ENCODE results near the gene DMD.

Gene DMD

DNA sequence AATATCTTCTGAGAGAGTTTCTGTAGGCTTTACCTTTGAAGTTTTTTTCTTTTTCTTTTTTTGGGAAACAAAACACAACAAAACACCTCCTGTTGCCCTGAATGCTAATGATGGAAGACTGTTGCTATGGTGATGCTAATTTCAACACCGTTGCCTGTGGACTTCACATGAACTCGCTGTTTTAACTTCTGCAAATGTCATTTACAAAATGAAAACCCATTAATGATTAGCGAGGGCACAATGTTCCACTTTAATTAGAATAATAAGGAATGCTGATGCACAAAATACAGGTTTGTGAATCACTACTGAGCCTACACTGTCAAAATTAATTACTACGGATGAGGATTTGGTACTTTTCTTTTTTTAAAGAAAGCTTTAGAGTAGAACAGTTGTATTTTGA is 1912.4 kb downstream of the DMD start:
- DNase-seq (ENCODE audit: low read depth, low spot score): no peak

DNA sequence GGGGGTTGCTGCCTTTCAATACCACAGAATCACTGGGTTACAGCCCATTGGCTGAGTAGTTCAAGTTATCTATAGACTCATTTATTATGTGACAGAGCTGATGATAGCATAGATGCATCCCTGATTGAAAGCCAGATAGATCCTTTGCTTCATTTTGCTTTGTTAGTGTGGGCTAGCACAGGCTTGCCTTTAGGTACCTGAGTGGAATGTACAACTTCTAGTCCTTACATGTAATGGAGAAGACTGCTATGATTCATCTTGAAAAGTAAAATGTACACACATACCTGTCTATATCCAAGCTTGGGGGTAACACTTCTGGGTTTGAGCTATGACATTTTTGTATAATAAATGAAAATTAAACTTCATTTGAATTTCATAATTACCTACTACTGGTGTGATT is 1913.5 kb downstream of the DMD start:
- DNase-seq (ENCODE audit: low read depth, low spot score): no peak

DNA sequence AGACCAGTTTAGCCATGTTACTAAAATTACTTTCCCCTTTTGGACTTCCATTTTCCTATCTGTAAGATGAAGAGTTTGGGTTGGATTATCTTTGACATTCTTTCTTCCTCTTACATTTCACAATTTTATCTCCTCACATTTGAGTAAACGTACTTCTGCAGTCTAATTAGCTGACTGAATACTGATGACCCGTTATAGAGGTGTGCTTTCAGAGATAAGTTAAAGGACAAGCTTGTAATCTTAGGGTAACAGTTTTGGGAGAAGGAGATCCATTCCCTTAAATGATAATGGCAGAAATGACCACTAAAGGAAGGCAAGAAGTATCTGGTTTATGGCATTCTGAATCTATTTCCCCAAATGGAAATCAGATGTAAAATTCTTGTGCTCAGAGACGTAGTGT is 1916.9 kb downstream of the DMD start:
- no peak for DNase-seq (ENCODE audit: low read depth, low spot score)

DNA sequence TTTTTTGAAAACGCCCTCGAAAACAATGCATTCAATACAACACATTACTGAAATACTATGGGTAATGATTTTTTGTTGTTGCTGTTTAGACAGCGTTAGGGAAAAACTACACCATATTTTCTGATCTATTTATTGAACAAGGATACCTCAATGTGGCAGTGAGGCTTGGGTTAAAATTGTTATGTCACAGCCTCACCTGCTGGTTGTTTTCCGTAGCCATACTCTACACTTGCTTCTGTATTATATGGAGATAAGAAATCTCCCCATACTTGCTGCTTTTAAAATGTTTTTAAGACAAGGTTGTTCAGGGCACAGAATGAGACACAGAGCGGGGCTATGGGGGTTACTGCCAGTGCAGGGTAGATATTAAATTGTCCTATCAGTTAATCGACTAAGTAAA is 1917.9 kb downstream of the DMD start:
- no peak for DNase-seq (ENCODE audit: low read depth, low spot score)

DNA sequence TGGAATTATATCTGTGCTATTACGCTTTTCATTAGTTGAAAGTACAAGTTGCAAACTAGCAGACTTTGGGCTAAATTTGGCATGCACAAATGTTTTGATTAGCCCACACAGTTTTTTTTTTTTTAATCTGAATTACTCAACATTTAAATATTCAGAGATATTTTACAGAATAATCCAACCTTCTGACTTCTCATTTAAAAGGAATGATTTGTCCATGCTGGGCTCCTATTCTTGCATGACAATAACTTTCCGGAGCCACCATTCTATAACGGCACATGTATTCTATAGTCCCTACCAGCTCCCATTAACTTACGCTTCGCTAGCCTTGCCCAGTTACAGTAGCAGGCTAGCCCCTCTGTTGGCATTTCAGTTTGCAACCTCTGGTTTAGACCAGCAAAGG is 1920.2 kb downstream of the DMD start:
- DNase-seq (ENCODE audit: low read depth, low spot score): no peak

DNA sequence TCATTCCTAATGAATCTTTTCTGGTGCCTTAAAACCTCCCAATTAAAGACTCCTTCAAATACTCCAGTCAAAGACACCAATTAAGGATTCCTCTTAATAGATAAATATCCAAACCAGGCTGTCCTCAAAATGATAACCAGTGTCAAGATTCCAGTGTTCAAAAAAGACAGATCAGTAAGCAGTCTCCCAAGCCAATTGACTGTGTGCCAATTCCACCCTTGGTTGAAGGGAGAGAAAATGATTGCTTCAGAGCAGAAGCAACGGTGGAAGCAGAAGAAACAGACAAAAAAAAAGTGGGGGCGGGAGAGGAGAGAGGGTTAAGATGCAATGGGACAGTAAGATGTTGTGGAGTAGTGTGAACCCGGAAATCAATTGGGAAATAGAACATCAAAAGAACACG is 1923.5 kb downstream of the DMD start:
- DNase-seq (ENCODE audit: low read depth, low spot score): no peak

DNA sequence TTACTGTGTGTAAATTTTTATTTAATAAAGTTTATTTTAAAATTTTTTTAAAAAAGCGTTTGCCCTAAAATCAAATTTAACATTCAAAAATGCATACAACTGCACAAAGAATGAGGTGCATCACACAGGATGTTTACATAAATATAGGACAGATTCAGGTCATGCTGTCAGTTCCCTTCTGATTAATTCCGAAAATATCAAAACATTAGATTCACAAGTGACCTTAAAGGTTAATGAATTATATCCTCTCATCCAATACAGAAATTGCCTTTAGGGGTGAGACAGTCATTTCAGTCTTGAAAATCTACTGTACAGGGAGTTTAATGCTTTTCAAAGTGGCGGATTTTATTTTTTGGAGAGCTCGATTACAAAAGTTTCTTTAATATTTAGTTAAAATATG is 1930.8 kb downstream of the DMD start:
- no peak for DNase-seq (ENCODE audit: low read depth, low spot score)

DNA sequence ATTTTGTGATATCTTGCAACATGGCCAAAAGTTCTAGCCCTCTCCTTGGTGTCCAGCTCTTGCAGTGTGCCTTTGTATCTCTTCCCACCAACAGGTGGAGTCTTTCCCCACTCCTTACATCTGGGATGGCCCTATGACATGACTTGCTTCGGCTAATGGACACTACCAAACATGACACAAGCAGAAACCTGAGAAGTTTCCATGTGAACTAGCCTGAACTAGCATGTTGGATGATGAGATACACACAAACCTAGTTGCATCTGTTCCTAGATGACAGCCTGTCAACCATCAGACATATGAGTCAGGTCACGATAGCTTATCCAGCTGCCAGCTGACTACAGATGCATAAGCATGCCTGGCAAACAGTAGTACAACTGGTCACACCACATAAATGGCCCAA is 1932.0 kb downstream of the DMD start:
- no peak for DNase-seq (ENCODE audit: low read depth, low spot score)

DNA sequence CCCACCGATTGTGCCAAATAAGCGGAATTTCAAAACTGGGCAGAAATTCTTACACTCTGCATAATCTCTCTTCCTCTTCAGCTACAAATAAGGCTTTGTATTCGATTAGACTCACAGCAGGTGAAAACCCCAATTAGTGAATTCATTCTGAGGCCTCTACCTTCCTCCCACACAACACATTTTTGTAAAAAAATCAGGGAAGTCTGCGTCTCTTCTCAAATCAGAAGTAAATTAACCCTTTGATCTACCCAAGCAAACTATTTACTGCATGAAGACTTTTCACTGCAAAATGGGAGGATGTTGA is 1938.9 kb downstream of the DMD start:
- DNase-seq (ENCODE audit: low read depth, low spot score): no peak

DNA sequence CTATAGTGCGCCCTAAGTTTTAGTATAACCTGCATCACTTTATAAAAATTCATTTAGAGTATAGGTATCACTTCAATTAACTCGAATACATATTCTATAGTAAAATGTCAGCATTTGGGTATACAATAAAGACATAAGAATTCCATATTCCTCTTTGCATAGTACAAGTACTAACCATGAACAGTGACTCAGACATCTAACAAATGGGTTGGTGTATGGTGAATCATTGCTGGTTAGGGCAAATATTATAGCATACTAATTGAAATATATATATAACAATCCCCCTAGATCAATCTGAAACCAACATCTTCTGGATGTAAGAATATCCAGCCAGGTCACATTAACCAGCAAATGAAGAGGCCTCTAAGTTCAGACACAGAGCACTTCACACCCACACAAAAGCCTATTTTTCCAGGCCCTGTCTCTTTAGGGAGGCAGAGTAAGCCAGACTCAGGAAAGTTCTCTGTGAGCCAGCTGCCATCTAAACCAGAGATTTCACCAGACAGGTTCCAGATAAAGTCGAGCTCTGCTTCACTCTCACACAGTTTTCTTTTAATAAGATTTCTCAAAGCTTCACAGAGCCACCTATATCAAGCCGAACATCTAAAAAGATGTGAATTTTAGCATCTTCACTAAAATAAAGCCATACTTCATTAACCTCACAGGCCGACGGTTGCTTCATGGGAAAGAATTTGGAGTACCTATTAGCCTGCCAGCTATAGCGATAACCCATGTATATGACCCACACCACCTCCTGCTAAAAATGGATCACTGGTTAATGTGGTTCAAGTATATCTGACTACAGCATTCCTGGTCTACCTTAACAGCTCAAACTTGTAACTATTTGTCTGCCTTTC is 1939.5 kb downstream of the DMD start:
- DNase-seq (ENCODE audit: low read depth, low spot score): no peak

DNA sequence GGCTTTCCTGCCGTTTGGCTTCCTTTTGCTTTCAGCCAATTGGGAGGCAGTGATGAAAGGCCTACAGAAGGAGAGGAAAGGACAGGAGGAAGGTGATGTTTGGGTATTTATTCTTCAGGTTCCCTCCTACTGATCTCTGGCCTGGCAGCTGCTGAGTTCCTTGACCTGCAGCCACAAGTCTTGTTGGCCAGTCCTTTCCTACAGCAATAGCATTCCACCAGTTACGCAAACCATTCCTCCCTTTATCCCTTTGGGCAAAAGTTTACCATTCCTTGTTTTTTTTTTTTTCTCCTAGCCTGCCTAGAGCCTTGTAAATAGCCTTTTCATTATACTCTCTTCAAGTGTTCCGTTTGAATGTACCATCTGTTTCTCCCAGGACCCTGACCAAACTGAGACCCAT is 1941.4 kb downstream of the DMD start:
- no peak for DNase-seq (ENCODE audit: low read depth, low spot score)

DNA sequence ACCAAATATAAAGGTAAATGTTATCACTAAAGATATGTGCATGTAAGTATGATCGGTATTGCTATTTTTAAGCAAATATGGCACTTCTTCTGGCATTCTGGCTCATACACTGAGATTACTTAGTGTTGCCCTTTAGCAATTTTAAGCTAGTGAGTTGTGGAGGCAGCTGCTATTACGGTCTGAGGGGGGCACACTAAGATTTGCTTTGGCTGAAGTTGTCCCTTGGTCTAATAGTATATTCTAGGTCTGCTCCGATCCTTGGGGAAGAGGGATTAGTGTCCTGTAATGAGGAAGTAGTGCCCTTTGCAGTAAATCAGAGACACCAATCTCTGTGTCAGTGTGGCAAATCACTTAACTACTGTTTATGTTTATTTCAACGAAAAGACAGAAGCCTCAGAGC is 1943.0 kb downstream of the DMD start:
- DNase-seq (ENCODE audit: low read depth, low spot score): no peak

DNA sequence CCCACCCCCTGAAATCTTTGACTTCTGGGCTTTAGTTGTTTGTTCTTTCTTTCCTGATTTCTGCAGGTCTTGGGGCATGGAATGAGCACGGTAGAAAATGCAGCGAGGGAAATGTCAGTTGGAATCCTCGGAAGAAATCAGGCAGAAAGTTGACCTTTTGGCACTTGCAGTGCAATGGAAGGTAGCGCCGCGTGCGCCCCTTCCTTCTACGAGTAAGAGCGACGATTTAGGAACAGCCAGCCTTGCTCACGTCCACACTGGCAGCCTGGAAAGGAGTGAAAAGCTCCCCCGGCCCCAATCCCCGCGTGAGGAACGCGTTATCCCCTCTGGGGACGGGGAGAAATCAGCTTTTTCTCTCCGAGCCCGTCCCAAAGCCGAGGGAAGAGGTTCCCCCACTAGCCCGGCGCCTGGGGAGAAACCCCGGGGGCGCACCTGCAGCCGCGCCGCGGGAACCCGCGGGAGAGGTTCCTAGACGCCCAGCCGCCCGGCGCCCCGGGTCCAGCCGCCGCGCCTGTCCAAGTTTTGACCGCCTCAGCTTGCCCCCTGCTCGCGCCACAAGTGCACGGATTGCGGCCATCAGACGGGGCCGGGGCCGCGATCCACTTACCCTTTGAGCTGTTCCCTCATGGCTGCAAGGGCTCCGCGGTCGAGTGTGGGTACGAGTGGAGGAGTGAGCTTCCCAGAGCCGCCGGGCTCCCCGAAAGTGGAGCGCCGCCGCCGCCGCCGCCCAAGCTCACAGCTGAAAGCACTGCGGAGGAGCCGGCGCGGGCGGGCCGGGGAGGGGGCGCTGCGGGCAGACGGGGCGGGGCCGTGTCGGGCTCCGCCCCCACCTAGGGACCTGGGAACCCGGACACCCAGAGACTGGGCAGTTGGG is 1944.9 kb downstream of the DMD start:
- no peak for DNase-seq (ENCODE audit: low read depth, low spot score)

DNA sequence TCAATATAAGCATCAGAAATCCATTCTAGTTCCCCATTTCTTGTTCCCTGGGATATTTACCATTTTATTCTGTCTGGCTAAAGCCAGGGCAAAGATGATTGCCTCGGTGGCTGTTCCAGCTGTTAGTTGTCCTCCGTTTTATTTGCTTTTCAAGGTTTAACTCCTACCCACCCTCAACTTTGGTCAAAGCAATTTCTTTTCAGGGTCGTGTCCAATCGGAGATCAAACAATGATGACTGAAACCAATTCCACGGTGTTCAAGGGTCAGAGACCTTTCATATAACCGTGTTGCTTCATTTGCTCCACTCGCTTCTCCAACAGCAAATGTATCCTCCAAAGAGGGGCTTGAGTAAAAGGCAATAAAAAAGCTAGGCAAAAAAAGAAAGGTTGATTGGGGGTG is 1946.0 kb downstream of the DMD start:
- no peak for DNase-seq (ENCODE audit: low read depth, low spot score)

DNA sequence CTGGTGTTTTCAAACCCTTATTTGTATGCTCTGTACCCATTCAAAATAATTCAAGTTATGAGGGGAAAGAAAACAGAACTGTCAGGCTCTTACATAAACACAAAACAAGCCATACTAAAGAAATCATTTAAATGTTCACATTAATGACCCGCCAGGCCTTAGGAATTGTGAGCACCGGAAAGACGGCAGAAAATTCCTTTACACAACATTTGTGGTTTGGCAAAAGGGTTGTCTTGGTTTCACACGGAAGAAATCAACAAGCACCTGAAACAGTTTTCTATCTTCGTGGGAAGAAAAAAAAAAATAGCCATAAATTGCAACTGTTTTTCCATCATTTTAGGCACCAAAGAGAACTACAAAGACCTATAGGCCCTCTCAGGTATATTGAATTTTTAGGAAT is 1951.0 kb downstream of the DMD start:
- DNase-seq (ENCODE audit: low read depth, low spot score): no peak

DNA sequence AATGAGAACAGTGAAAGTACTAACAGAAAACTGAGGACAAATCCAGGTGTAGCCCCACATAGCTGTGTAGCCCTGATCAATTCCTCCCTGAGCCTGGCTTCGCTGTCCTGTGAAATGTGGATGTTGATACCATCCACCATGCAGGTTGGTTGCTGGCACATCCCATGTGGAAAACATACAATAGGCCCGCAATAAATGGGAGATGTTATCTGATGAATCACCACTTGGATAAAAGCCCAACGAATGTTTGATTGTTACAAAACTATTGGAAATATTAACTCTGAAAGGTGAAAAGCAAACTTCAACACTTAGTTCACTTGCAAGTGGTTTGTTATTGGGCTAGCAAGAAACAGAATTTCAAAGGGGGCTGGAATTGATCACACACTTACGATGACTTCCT is 1953.2 kb downstream of the DMD start:
- DNase-seq (ENCODE audit: low read depth, low spot score): no peak

DNA sequence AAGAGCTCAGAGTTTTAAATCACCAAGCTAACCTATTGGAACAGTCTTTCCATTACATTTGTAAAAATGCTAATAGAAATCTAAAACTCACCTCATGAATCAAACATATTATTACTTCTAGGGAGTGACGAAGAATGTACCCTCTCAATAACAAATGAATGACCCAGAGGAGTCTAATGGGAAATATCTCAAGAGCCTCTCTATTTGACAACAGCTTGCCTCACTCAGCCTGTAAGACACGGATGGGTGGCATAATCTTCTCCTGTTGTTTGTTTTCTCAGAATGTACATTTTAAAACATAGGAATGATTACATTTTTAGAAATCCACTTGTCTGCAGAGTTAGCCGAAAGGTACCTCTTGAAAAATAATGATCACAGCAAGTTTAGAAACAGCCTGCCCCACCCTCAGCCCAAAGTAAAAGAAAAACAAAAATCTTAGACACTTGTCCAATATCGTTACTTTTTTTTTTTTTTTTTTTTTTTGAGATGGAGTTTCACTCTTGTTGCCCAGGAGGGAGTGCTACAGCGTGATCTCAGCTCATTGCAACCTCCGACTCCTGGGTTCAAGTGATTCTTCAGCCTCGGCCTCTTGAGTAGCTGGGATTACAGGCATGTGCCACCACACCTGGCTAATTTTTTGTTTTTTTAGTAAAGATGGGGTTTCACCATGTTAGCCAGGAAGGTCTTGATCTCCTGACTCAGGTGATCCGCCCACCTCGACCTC is 1955.9 kb downstream of the DMD start:
- no peak for DNase-seq (ENCODE audit: low read depth, low spot score)

DNA sequence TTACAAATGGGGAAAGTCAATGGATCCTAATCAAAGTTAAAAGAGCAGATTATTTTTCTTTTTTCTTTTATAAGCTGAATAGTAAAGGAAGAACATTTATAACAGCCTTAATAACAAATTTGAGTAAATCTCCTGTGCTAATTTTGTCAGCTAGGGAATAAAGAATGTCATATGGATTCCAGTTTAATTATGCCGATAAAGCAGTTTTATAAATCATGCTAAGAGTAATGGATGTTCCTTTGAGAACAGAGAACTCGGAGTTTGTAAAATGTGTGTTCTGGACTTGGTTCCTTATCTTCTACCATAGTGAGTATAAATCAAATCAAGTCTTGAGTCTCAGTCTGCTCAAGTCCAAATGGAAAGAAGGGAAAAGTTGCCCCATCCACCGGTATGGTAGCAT is 1959.2 kb downstream of the DMD start:
- DNase-seq (ENCODE audit: low read depth, low spot score): no peak

DNA sequence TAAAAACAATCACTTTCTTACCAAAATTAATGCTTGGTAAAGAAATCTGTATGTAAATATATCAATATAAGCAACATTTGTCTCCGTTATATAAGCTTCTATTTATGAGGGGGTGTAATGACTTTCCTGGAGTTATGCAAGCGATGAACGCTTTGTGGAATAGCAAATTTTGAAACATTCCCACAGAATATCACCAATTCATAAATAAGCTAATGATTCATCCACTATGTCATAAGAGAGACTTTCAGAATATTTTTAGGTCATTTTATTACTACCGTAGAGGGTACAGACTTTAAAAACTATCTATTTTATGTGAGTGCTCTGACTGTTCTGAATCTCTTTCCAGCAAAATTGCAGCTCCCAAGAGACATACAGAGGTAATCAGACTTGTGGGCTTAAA is 1960.0 kb downstream of the DMD start:
- DNase-seq (ENCODE audit: low read depth, low spot score): no peak

DNA sequence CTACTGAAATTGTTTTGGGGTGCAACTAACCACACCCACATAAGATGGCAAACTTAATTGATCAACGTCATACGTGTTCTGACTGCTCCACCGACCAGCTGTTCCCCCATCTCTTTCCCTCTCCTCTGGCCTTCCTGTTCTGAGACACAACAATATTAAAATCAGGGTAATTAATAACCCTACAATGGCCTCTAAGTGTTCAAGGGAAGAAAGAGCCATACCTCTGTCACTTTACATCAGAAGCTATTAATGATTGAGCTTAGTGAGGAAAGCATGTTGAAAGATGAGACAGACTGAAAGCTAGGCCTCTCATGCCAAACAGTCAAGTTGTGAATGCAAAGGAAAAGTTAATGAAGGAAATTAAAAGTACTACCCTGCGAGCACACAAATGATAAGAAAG is 1965.6 kb downstream of the DMD start:
- no peak for DNase-seq (ENCODE audit: low read depth, low spot score)

DNA sequence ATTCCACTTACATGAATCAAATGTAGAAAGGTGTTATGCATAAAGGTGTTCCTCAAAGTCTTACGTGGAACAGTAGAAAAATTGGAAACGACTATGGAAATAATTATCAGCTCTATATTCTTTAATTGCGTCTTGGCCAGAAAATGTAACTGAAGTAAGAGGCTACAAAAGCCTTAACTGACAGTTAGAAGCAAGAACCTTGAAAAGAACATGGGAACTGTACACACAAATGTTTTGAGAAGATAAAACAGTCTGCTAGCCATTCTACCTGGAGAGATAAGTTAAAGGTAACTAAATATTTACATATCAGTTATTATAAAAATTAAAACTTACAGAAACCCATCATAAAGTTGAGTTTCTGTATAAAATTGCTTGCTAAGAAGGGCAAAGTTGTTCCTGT is 1967.5 kb downstream of the DMD start:
- no peak for DNase-seq (ENCODE audit: low read depth, low spot score)

DNA sequence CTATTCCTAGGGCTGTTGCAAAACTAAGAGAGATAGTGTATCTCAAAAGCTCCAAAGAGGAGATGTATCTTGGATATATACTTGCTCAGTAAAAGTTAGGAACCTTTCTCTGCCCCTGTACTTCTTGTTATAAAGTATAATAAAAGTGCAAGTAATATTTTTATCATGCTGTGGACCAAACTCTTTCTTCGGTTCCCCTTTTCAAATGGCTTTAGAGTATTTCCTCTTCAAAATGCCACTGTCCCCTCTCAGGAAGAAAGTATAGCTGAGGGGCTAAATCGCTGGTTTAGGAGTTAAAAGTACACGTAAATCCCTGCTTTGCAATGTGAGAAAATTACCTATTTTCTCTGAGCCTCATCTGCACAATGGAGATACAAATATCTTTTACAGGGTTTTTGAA is 1970.4 kb downstream of the DMD start:
- no peak for DNase-seq (ENCODE audit: low read depth, low spot score)

DNA sequence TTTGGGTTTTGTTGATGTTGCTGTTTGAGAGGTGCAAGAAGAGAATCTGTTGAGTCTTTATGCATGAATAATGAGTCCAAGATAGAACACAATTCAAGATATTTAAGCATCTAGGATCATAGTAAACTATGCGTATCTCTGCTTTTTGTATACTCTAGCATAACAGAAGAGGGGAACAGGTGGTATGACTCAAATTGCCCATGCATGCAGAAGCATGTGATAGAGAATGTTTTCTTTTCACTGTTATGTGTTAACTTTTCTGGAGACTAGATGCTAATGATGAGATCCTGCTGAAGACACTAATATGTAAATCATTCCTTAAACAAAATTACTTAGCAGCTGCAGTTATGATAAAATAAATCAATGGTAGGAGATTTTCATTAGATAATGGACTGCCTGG is 1974.2 kb downstream of the DMD start:
- no peak for DNase-seq (ENCODE audit: low read depth, low spot score)
